CD4-positive, alpha-beta T cell treated with Interleukin-2 at 100 ng/mL for 4 hours (primary cell): ENCODE results near the gene CTAGE1.

Experiments used
- DNase-seq: peaks from one replicate; pipeline ENCODE4 v3.0.0-alpha.2; 2020; ENCODE audit warnings: low spot score

CTAGE1 gene

GRCh38 chr18:22391407-22392345 is 26.0 kb downstream of the CTAGE1 start:
- peak; percentile 70 for DNase-seq

GRCh38 chr18:22387787-22388186 is 29.9 kb downstream of the CTAGE1 start:
- no peak for DNase-seq

- DNase-seq: no peak
Observed at GRCh38 chr18:22387364-22387763, 30.4 kb downstream of the CTAGE1 start.

- DNase-seq: peak; percentile 18
Observed at GRCh38 chr18:22385718-22386117, 32.0 kb downstream of the CTAGE1 start.

- peak; percentile 31 for DNase-seq
Observed at GRCh38 chr18:22378672-22379282, 38.9 kb downstream of the CTAGE1 start.

- DNase-seq: no peak
Observed at GRCh38 chr18:22377769-22378168, 39.9 kb downstream of the CTAGE1 start.

- no peak for DNase-seq
Observed at GRCh38 chr18:22370414-22370813, 47.3 kb downstream of the CTAGE1 start.

- DNase-seq: no peak
Observed at GRCh38 chr18:22368021-22368420, 49.7 kb downstream of the CTAGE1 start.

- no peak for DNase-seq
Observed at GRCh38 chr18:22367303-22367702, 50.4 kb downstream of the CTAGE1 start.

GRCh38 chr18:22363867-22364463 is 53.8 kb downstream of the CTAGE1 start:
- DNase-seq: peak; percentile 19
